Activated T-helper 9 cell treated with anti-CD3 and anti-CD28 coated beads, Interleukin-2, amount 50 U/mL, for 16 hours (primary cell): ENCODE results near the gene THEM5.

Experiments used
- DNase-seq: peaks from one replicate; pipeline ENCODE4 v3.0.0-alpha.2; 2020; ENCODE audit warnings: low read depth

THEM5 gene

GRCh38 chr1:151839457-151840403 lies 13.8 kb downstream of the THEM5 start, which contains the start of gene C2CD4D:
Gene C2CD4D (minus strand): TSS chr1:151839820. CDS start chr1:151838989, 831 bp downstream.
- peak; percentile 66 for DNase-seq

GRCh38 chr1:151839082-151839412 lies 14.5 kb downstream of the THEM5 start:
- no peak for DNase-seq

GRCh38 chr1:151838222-151839081 lies 15.1 kb downstream of the THEM5 start:
- DNase-seq, result peak; percentile 43

- DNase-seq, result no peak
Observed at GRCh38 chr1:151837884-151838221, 15.7 kb downstream of the THEM5 start.

- no peak for DNase-seq
Observed at GRCh38 chr1:151837197-151837596, 16.3 kb downstream of the THEM5 start.

GRCh38 chr1:151835596-151835995 lies 17.9 kb downstream of the THEM5 start:
- DNase-seq, result no peak

GRCh38 chr1:151834239-151834638 lies 19.3 kb downstream of the THEM5 start:
- no peak for DNase-seq

- DNase-seq, result no peak
Observed at GRCh38 chr1:151833172-151833900, 20.2 kb downstream of the THEM5 start.

GRCh38 chr1:151832318-151832980 lies 21.1 kb downstream of the THEM5 start:
- no peak for DNase-seq

GRCh38 chr1:151831605-151832004 lies 21.9 kb downstream of the THEM5 start, which contains the start of gene RORC:
Gene RORC (minus strand): TSS chr1:151831802. CDS start chr1:151831764, 38 bp downstream.
- DNase-seq, result no peak

GRCh38 chr1:151831256-151831591 lies 22.3 kb downstream of the THEM5 start:
- DNase-seq, result no peak

GRCh38 chr1:151830055-151830454 lies 23.5 kb downstream of the THEM5 start:
- DNase-seq, result no peak

- no peak for DNase-seq
Observed at GRCh38 chr1:151829352-151830046, 24.0 kb downstream of the THEM5 start.

- DNase-seq, result no peak
Observed at GRCh38 chr1:151828921-151829320, 24.6 kb downstream of the THEM5 start.

- DNase-seq, result no peak
Observed at GRCh38 chr1:151827853-151828252, 25.7 kb downstream of the THEM5 start.

GRCh38 chr1:151825751-151826660 lies 27.5 kb downstream of the THEM5 start:
- peak; percentile 46 for DNase-seq

- no peak for DNase-seq
Observed at GRCh38 chr1:151825204-151825603, 28.3 kb downstream of the THEM5 start.

GRCh38 chr1:151823175-151823574 lies 30.3 kb downstream of the THEM5 start:
- DNase-seq, result no peak

- DNase-seq, result peak; percentile 60
Observed at GRCh38 chr1:151822404-151822803, 31.1 kb downstream of the THEM5 start.

GRCh38 chr1:151820940-151821339 lies 32.6 kb downstream of the THEM5 start:
- no peak for DNase-seq
